Stomach (tissue), 9 donors: Measurements from ENCODE around the gene CPHXL2. TPM values are rescaled to one million over a fixed set of nuclear protein-coding genes. Genes with fewer than 3 reads are reported as not detected.

ENCODE experiments used
- DNase-seq, 2 donors: peaks; one replicate each; pipeline versions ENCODE4 v3.0.0 to v3.0.0-alpha.2; 2013 to 2019
- H3K27ac ChIP-seq, 5 donors: fragments of 200-600 bp in 4 of 5; sonication (generic) in 4 of 5; one replicate each; pipeline ENCODE4 v1.5.1; 2013 to 2019; ENCODE audit warnings: mild to moderate bottlenecking in 1 of 5, moderate library complexity in 1 of 5
- H3K27me3 ChIP-seq, 3 donors: fragments of 200-600 bp; sonication (generic); one replicate each; pipeline ENCODE4 v1.5.1; 2017 to 2019; ENCODE audit warnings: mixed run types in 1 of 3
- H3K36me3 ChIP-seq, 4 donors: fragments of 200-600 bp; sonication (generic); 1 replicate in 3 of 4; 2 replicates in 1 of 4; pipeline ENCODE4 v1.5.1; 2016 to 2019
- H3K4me1 ChIP-seq, 4 donors: fragments of 200-600 bp; sonication (generic); one replicate each; pipeline ENCODE4 v1.5.1; 2016 to 2019
- H3K4me3 ChIP-seq, 4 donors: fragments of 200-600 bp; sonication (generic) in 3 of 4; one replicate each; pipeline ENCODE4 v1.5.1; 2016 to 2019; ENCODE audit warnings: mild to moderate bottlenecking in 1 of 4
- H3K9me3 ChIP-seq, 4 donors: fragments of 200-600 bp; sonication (generic); one replicate each; pipeline ENCODE4 v1.5.1; 2016 to 2019
- CTCF ChIP-seq, 7 experiments: fragments of 450-650 bp in 4 of 7; fragments of 200-600 bp in 3 of 7; sonication (generic) in 3 of 7; IDR thresholded peaks; one replicate each; pipeline ENCODE4 v1.5.1; 2016 to 2019; ENCODE audit warnings: antibody characterized with exemption in 7 of 7, control low read depth in 2 of 7, mild to moderate bottlenecking in 1 of 7
- EP300 ChIP-seq: sonication (generic); formaldehyde crosslinking; IDR thresholded peaks from one replicate; pipeline ENCODE4 v1.6.1; 2017; ENCODE audit warnings: antibody characterized with exemption
- POLR2A ChIP-seq, 4 donors: fragments of 450-650 bp; IDR thresholded peaks; one replicate each; pipeline ENCODE4 v1.6.1; 2016; ENCODE audit warnings: antibody characterized with exemption in 4 of 4, control low read depth in 2 of 4, mild to moderate bottlenecking in 1 of 4, moderate library complexity in 1 of 4
- POLR2AphosphoS5 ChIP-seq, 3 donors: sonication (generic); formaldehyde crosslinking; IDR thresholded peaks; one replicate each; pipeline ENCODE4 v1.6.1; 2016; ENCODE audit warnings: antibody characterized with exemption in 3 of 3
- WGBS, 5 donors: extraction: QIAGEN DNeasy Blood & Tissue Kit in 3 of 5; methylation state at CpG; one replicate each; pipeline versions ENCODE4 v1.1.5 to v1.1.7; 2013 to 2018; 5-methylcytosine and 5-hydroxymethylcytosine counted together
- intact Hi-C: fragments of 100-400 bp; cut with DNase I; formaldehyde crosslinking; loops from one replicate; pipeline ENCODE4 v1.15.1; 2023; ENCODE audit warnings: low total_unique reads
- polyA plus RNA-seq, 3 donors: library from polyadenylated mRNA; stranded (reverse); fragments of 200-250 nt; gene quantifications; one replicate each; pipeline ENCODE4 v1.2.3, GENCODE V29; 2013
- total RNA-seq, 5 donors: library from RNA; depleted of rRNA; stranded (reverse); fragments of >200 nt; gene quantifications; one replicate each; pipeline versions ENCODE4 v1.1.0 to v1.2.3, GENCODE V29; 2014 to 2016
- donor health status: healthy with polysubstance abuse.
- donor health status: Bipolar disorder and iron deficiency.
- donor health status: healthy.

Gene CPHXL2
- total and polyA plus RNA-seq, 8 donors, result not detected

- intact Hi-C loops, result no loop called here
- H3K4me3 ChIP-seq, result no peak overlapping the region
- peaks cover 26 to 33% (median 30%) of the 10 kb centered on the region in 4 donors for H3K4me1 ChIP-seq
- WGBS, 5 donors, result 76 to 81% (median 78%) methylated on average over 7 of the region's 7 CpGs
- DNase-seq, result peak in 1 of 2 donors; percentile 56
- peaks cover 24 to 59% (median 51%) of the 10 kb centered on the region in 4 donors for H3K36me3 ChIP-seq
- H3K27ac ChIP-seq, result no peak overlapping the region
- TF ChIP-seq POLR2AphosphoS5 (IDR thresholded peaks at IDR 0.05) (no peak), EP300 (no peak), POLR2A (IDR thresholded peaks at IDR 0.05) (no peak), CTCF (IDR thresholded peaks at IDR 0.05) (peak in 1 of 7 experiments; percentile 18)
- no peaks in the 10 kb centered on the region for H3K27me3 ChIP-seq
- H3K9me3 ChIP-seq, result no peaks in the 10 kb centered on the region
These were observed 32.4 kb downstream of the CPHXL2 start for GRCh38 chr16:75644240-75645012.

- no peaks in the 10 kb centered on the region for H3K27me3 ChIP-seq
- no peaks in the 10 kb centered on the region for H3K9me3 ChIP-seq
- peaks cover 15 to 19% (median 17%) of the 10 kb centered on the region in 4 donors for H3K4me1 ChIP-seq
- H3K27ac ChIP-seq, result no peak overlapping the region
- no peak overlapping the region for H3K4me3 ChIP-seq
- peaks cover 49 to 95% (median 89%) of the 10 kb centered on the region in 4 donors for H3K36me3 ChIP-seq
- TF ChIP-seq CTCF (IDR thresholded peaks at IDR 0.05) (no peak), POLR2A (IDR thresholded peaks at IDR 0.05) (no peak), EP300 (no peak), POLR2AphosphoS5 (IDR thresholded peaks at IDR 0.05) (no peak)
- intact Hi-C loops, result no loop called here
- DNase-seq, result no peak
- 83 to 90% (median 86%) methylated on average over 6 of the region's 6 CpGs for WGBS, 5 donors
These were observed 36.2 kb downstream of the CPHXL2 start for GRCh38 chr16:75640598-75640997.

- DNase-seq, result no peak
- Histone ChIP-seq H3K4me1 (no peaks in the 10 kb centered on the region), H3K4me3 (no peak overlapping the region), H3K27me3 (no peaks in the 10 kb centered on the region), H3K9me3 (no peaks in the 10 kb centered on the region), H3K27ac (no peak overlapping the region), H3K36me3 (peaks cover 84 to 100% (median 100%) of the 10 kb centered on the region in 4 donors)
- 64 to 84% (median 77%) methylated on average over 3 of the region's 3 CpGs for WGBS, 5 donors
- intact Hi-C loops, result no loop called here
- TF ChIP-seq POLR2AphosphoS5 (IDR thresholded peaks at IDR 0.05) (no peak), POLR2A (IDR thresholded peaks at IDR 0.05) (no peak), EP300 (no peak), CTCF (IDR thresholded peaks at IDR 0.05) (no peak)
These were observed 41.8 kb downstream of the CPHXL2 start for GRCh38 chr16:75635036-75635435.

- no peak overlapping the region for H3K27ac ChIP-seq
- H3K27me3 ChIP-seq, result no peaks in the 10 kb centered on the region
- H3K9me3 ChIP-seq, result no peaks in the 10 kb centered on the region
- TF ChIP-seq CTCF (IDR thresholded peaks at IDR 0.05) (no peak), POLR2A (IDR thresholded peaks at IDR 0.05) (no peak), POLR2AphosphoS5 (IDR thresholded peaks at IDR 0.05) (no peak), EP300 (no peak)
- WGBS, 5 donors, result 72 to 76% (median 76%) methylated on average over 8 of the region's 8 CpGs
- no peaks in the 10 kb centered on the region for H3K4me1 ChIP-seq
- intact Hi-C loops, result no loop called here
- H3K4me3 ChIP-seq, result no peak overlapping the region
- peaks cover 95 to 100% (median 100%) of the 10 kb centered on the region in 4 donors for H3K36me3 ChIP-seq
- DNase-seq, result peak in 1 of 2 donors; percentile 41
These were observed 44.0 kb downstream of the CPHXL2 start for GRCh38 chr16:75632857-75633256.
